GM03348 (cell line): Measurements from ENCODE around the gene CYB5B.
A peak's percentile ranks its signal among the peaks of the same experiment; 100 is the strongest.
"Not testable (repeated sequence)": the region's sequence is repeated elsewhere in the genome, so short reads cannot be mapped to it uniquely, and the experiment has no call there.

Experiments used
- DNase-seq: peaks from one replicate; pipeline ENCODE4 v3.0.0; 2012; ENCODE audit warnings: low spot score

The CYB5B gene

GRCh38 chr16:69410219-69410990, 14.0 kb upstream of the CYB5B start:
- DNase-seq: no peak

DNA sequence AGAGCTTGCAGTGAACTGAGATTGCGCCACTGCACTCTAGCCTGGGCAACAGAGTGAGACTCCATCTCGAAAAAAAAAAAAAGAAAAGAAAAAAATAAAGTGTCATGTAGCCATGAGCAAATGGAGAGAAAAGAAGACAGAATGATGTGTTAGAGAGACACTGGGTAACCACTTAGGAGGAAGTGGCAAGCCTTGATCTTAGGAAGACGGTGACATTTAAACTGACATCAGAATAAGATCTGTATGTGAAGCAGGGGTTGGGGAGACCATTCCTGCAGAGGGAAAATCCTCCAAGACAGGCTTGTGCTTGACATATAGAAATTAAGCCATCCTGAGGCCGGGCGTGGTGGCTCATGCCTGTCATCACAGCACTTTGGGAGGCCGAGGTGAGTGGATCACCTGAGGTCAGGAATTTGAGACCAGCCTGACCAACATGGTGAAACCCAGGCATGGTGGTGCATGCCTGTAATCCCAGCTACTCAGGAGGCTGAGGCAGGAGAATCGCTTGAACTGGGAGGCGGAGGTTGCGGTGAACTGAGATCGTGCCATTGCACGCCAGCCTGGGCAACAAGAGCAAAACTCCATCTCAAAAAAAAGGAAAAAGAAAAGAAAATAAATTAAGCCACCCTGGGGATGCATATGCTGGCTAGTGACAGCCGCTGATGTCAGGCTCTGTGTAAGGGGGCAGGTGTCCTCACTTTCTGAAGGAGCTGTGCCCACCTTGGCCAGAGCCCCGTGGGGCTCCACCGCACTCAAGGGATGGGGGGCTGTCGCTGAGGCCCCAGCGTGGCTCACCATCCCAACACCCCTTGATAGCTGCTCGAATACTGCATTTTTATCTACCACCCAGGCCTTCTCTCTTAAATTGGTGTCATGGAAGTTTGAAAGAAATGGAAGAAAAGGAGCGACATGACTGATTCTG, 13.1 kb upstream of the CYB5B start:
- no peak for DNase-seq

- no peak for DNase-seq
Measured at GRCh38 chr16:69412287-69412686, 12.1 kb upstream of the CYB5B start.

- no peak for DNase-seq
Measured at GRCh38 chr16:69413045-69413664, 11.3 kb upstream of the CYB5B start.

DNA sequence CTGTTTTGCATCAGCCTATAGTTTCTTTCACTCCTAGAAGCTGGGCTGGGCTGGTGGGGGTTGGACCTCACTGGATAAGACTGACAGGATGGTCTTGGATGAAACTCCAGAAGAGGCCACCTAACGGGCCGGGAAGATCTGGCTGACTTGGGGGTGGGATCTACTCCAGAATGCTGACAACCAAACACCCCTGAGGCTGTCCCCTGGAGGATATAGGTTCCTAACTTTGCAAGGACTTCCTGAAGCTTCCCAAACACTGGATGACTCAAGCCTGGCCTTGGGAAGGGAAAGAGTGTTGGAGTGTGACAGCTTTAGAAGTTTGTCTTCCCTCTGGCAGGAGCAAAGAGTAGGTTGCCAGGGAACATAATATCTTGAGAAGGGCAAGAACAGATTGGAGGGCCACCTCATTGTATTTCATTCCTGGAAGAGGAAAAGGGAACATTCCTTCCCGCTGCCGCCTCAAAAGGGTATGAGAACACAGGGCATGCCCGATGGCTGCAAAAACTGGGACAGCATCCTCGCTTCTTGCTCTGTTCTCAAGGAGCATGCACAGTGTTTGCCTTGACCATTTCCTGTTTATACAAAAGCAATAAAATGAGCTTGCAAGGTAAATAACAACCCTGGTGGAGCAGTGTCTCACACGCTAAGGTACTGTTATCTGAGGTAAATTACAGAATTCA, 6.8 kb upstream of the CYB5B start:
- no peak for DNase-seq

DNA sequence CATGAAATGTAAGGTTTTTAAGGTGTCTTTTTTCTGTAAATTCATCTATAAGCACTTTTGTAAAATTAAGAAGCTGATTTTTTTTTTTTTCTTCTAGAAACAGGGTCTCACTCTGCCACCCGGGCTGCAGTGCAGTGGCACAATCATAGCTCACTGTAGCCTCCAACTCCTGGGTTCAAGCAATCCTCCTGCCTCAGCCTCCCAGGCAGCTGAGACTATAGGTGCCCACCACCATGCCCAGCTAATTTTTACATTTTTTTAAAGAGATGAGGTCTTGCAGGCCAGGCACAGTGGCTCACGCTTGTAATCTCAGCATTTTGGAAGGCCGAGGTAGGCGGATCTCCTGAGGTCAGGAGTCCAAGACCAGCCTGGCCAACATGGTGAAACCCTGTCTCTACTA, 4.5 kb upstream of the CYB5B start:
- no peak for DNase-seq

DNA sequence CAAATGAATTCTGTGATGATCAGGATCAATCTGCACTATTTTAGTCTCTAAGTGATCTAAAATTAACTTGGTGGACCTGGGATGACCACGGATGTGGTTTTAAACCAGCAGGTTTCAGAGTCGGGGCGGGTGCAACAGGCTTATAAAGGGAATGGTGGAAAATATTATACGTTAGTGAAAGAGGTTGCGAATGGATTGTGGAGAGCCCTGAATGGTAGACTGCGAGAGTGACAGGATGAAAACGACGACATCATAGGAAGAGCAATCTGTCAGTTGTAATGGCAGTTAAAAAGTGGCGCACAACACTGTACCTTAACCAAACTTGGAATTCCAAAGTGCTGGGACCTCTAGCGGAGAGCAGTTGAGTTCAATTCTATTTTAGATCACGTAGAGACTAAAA, 1.2 kb upstream of the CYB5B start:
- no peak for DNase-seq

GRCh38 chr16:69424935-69425784, 741 bp downstream of the CYB5B start:
- no peak for DNase-seq

- no peak for DNase-seq
Measured at GRCh38 chr16:69428652-69429051, 4.2 kb downstream of the CYB5B start.

DNA sequence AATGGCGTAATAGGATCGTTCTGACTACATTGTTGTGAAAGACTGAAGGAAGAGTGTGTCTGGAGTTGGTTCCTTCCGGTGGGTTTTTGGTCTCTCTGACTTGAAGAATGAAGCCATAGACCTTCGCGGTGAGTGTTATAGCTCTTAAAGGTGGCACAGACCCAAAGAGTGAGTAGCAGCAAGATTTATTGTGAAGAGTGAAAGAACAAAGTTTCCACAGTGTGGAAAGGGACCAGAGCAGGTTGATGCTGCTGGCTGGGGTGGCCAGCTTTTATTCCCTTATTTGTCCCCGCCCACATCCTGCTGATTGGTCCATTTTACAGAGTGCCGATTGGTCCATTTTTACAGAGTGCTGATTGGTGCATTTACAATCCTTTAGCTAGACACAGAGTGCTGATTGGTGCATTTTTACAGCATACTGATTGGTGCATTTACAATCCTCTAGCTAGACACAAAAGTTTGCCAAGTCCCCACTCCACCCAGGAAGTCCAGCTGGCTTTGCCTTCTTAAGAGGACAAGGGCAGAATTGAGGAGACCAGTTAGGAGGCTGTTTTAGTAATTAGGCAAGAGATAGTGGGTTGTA, 4.7 kb downstream of the CYB5B start:
- DNase-seq: not testable (repeated sequence)

DNA sequence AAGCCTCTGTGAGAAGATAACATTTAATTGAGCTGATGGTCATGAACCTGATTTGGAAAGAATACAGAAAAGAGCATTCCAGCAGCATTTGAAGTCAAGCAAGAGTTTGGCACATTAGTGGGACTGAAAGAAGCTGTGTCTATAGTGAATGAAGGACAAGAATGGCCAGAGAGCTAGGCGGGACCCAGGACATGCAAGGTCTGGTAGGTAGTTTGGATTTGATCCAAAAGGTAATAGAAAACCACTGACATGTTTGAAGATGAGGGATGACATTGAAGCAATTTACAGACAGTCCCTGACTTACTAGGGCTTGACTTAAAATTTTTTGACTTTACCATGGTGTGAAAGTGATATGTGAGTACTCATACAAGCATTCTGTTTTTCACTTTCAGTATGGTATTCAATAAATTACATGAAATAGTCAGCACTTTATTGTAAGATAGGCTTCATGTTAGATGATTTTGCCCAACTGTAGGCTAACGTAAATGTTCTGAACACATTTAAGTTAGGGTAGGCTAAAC, 7.6 kb downstream of the CYB5B start:
- no peak for DNase-seq

- no peak for DNase-seq
Measured at GRCh38 chr16:69434066-69434465, 9.6 kb downstream of the CYB5B start.

DNA sequence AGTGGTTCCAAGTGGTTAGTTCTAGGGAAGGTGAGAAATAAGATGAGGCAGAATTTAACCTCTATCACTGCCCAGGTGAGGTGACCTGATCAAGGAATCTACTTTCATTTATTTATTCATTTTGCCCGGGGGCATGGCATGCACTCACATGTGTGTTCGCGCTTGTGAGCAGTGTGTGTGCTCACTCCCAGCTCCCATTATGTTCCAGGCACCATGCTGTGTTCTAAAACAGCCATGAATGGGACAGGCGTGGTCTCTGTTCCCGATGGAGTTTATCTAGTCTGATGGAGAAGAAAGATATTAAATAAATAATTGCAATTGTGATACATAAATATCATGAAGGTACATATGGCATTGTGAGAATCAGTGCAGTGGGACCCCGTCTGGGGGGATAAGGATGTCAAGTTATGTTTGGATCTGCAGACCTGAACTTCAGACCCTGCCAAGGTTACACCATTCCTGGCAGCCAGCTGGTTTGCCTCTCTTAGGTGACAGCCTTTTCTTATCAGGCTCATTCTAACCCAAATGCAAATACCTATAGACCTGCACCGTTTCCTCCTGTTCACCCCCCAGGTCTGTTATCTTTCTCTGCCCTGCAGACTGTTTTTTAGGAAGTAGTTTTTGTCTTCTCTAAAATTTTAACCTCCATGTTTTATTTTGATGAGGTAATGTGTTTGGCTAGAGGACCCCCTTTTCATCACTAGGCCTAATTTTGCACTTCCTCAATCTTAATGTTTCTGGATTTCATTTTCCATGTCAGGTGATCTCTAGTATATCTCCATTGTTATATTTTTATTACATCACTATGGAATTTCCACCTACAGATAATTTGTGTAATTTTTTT, 11.8 kb downstream of the CYB5B start:
- DNase-seq: no peak

DNA sequence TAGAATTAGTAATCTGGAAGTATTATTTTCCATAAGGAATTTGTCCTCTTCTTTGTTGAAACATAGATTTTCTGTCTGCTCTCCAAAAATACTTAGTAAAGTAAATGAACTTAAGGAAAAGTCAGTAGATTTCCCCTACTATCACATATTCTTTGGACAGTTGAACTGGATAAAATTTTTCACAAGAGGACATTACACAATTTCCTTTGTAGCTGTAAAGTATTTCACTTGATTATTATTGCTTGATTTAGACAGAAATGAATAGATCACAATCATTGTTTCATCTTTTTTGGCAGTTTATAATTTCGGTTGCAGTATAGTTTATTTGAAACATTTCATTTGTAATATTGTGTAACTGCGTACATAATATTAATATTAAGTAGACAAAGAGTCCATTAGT, 12.5 kb downstream of the CYB5B start:
- DNase-seq: no peak

DNA sequence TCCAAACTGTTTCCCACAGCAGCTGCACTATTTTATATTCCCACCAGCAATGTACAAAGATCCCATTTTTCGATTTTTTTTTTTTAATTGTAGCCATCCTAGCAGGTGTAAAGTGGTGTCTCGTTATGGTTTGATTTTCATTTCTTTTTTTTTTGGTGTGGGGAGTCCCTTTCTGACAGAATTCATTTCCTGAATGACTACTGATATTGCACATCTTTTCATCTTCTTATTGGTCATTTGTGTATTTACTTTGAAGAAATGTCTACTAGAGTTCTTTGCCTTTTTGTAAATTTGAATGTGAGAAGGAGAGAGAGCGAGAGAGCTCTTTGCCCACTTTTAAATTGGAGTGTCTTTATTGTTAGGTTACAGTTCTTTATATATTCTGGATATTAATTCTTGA, 14.0 kb downstream of the CYB5B start:
- DNase-seq: no peak

GRCh38 chr16:69440250-69440649, 15.8 kb downstream of the CYB5B start:
- no peak for DNase-seq

DNA sequence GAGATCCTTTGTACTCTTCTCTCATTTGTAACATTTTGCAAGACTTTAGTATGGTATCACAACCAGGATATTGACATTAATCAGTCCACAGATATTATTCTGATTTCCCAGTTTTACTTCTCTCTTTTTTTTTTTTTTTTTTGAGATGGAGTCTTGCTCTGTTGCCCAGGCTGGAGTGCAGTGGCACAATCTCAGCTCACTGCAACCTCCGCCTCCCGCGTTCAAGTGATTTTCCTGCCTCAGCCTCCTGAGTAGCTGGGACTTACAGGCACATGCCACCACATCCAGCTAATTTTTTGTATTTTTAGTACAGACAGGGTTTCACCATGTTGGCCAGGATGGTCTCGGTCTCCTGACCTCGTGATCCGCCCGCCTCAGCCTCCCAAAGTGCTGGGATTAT, 16.6 kb downstream of the CYB5B start:
- not testable (repeated sequence) for DNase-seq

DNA sequence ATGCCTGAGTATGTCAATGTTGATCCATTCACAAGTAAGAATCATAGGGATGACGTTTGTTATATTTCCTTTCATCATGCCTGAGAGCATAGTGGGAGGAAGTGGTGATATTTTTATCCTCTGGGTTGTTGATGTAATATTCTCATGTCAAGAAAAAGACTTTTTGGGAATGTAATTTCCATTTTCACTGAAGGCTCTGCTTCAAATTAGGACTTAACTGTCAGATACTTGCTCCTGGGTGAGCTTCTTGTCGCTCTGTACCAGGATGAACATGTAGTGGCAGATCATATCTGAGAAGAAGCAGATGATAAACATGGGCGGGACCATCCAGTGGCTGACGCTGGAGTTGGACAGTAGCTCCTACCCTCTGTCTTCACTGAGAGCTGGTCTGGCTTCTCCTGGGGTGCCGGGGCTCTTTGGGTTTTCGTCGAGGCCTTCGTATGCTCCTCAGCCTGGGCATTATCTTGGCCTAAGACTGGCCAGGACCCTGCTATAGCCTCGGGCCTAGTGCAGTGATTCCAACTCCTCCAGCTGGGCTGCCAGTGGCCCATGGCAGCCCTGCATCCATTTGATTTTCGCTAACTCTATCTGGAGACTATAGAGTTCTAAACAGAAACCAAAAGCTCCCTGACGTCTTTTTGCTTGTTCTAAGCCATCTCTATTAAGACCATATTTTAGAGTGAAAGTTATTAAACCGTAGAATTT, 19.7 kb downstream of the CYB5B start:
- DNase-seq: peak; percentile 66

DNA sequence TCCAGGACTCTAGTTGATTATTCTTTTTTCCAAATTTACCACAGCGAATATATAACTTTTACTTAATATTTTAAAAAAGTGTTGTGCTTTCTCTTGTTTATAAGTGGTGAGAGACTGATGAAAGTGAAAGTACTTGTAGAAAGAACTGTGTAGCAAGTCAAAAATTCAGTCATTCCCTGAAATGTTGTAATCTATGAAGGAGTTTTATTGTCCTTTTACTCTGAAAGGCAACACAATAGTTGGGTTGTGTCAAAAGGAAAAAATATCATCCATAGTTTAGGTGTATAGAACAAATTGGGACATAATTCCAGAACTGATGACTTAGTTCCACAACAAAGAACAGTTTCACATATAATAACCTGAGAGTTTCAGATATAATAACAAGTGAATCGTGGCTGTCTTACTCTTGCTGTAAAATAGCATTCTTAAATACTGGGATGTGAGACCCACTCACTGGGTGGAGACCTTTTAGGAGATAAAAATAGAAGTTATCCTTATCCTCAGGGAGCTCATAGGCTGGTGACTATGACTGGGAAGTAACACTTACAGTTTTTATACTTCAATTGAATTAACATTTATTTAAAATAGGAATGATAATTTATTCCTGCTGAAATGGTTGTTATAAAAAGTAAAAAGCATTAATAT, 20.6 kb downstream of the CYB5B start:
- DNase-seq: peak; percentile 47
